HG03457 (cell line): ENCODE measurements around the gene ZZZ3.
A peak's percentile ranks its signal among the peaks of the same experiment; 100 is the strongest.
"Not testable (repeated sequence)": the region's sequence is repeated elsewhere in the genome, so short reads cannot be mapped to it uniquely, and the experiment has no call there.

Experiments used
- ATAC-seq: cut with Tn5 transposase; IDR thresholded peaks from one replicate; pipeline ENCODE4 v1.9.1; 2021; ENCODE audit warnings: moderate number of reproducible peaks; ENCODE audit not compliant: unreplicated experiment

The ZZZ3 gene

GRCh38 chr1:77682460-77683159 lies at the start of gene ZZZ3:
ZZZ3 (minus strand) TSS chr1:77682658; CDS start chr1:77633354, 49,304 bp downstream.
- peak; percentile 64 for ATAC-seq

- ATAC-seq: no peak
These were observed 49.6 kb upstream of the ZZZ3 start for GRCh38 chr1:77732090-77732489.

- no peak for ATAC-seq
These were observed 43.2 kb upstream of the ZZZ3 start for GRCh38 chr1:77725706-77726105.

- no peak for ATAC-seq
These were observed 35.7 kb upstream of the ZZZ3 start for GRCh38 chr1:77718181-77718580.

- no peak for ATAC-seq
These were observed 33.6 kb upstream of the ZZZ3 start for GRCh38 chr1:77716065-77716464.

GRCh38 chr1:77709727-77710126 lies 27.3 kb upstream of the ZZZ3 start:
- ATAC-seq: no peak

- no peak for ATAC-seq
These were observed 23.9 kb upstream of the ZZZ3 start for GRCh38 chr1:77706321-77706720.

GRCh38 chr1:77704736-77705135 lies 22.3 kb upstream of the ZZZ3 start:
- ATAC-seq: no peak

- not testable (repeated sequence) for ATAC-seq
These were observed 17.2 kb upstream of the ZZZ3 start for GRCh38 chr1:77699673-77700072.

GRCh38 chr1:77697441-77697840 lies 15.0 kb upstream of the ZZZ3 start:
- ATAC-seq: no peak

- ATAC-seq: no peak
These were observed 6.5 kb upstream of the ZZZ3 start for GRCh38 chr1:77688939-77689338.

GRCh38 chr1:77687519-77687906 lies 5.1 kb upstream of the ZZZ3 start:
- no peak for ATAC-seq

- ATAC-seq: no peak
These were observed 4.5 kb upstream of the ZZZ3 start for GRCh38 chr1:77686796-77687518.

GRCh38 chr1:77683160-77684148 lies 996 bp upstream of the ZZZ3 start:
- ATAC-seq: peak; percentile 64

- no peak for ATAC-seq
These were observed 2.3 kb downstream of the ZZZ3 start for GRCh38 chr1:77680173-77680572.

- no peak for ATAC-seq
These were observed 3.5 kb downstream of the ZZZ3 start for GRCh38 chr1:77678660-77679610.

GRCh38 chr1:77674807-77675206 lies 7.7 kb downstream of the ZZZ3 start:
- not testable (repeated sequence) for ATAC-seq

GRCh38 chr1:77673716-77674355 lies 8.6 kb downstream of the ZZZ3 start:
- no peak for ATAC-seq

- ATAC-seq: no peak
These were observed 9.4 kb downstream of the ZZZ3 start for GRCh38 chr1:77673030-77673429.

- ATAC-seq: no peak
These were observed 10.1 kb downstream of the ZZZ3 start for GRCh38 chr1:77672374-77672773.
